Thyroid gland (tissue), 4 donors: ENCODE measurements around the gene TIMM10. TPM values are rescaled to one million over a fixed set of nuclear protein-coding genes. Genes with fewer than 3 reads are reported as not detected.

Source experiments
- DNase-seq, 2 donors: peaks; one replicate each; pipeline ENCODE4 v3.0.0-alpha.2; 2019
- H3K27ac ChIP-seq, 3 donors: fragments of 200-600 bp; sonication (generic); 1 replicate in 2 of 3; 2 replicates in 1 of 3; pipeline ENCODE4 v1.5.1; 2016 to 2019; ENCODE audit warnings: mild to moderate bottlenecking in 1 of 3, moderate library complexity in 1 of 3
- H3K27me3 ChIP-seq: fragments of 200-600 bp; sonication (generic); one replicate; pipeline ENCODE4 v1.5.1; 2019
- H3K36me3 ChIP-seq, 2 donors: fragments of 200-600 bp; sonication (generic); one replicate each; pipeline ENCODE4 v1.5.1; 2016 to 2019
- H3K4me1 ChIP-seq, 2 donors: fragments of 200-600 bp; sonication (generic); one replicate each; pipeline ENCODE4 v1.5.1; 2017 to 2019
- H3K4me3 ChIP-seq, 3 donors: fragments of 200-600 bp; sonication (generic); replicated peaks in 1 of 3; 1 replicate in 2 of 3; 2 replicates in 1 of 3; pipeline ENCODE4 v1.5.1; 2016; ENCODE audit warnings: mild to moderate bottlenecking in 1 of 3
- H3K9me3 ChIP-seq: fragments of 200-600 bp; sonication (generic); one replicate; pipeline ENCODE4 v1.5.1; 2017
- CTCF ChIP-seq, 6 experiments: fragments of 200-600 bp in 3 of 6; fragments of 450-650 bp in 3 of 6; sonication (generic) in 3 of 6; IDR thresholded peaks; one replicate each; pipeline ENCODE4 v1.5.1; 2016 to 2019; ENCODE audit warnings: antibody characterized with exemption in 6 of 6, mild to moderate bottlenecking in 2 of 6, inconsistent platforms in 1 of 6, moderate library complexity in 1 of 6
- POLR2A ChIP-seq, 2 donors: fragments of 450-650 bp; IDR thresholded peaks; one replicate each; pipeline ENCODE4 v1.6.1; 2017; ENCODE audit warnings: antibody characterized with exemption in 2 of 2, mild to moderate bottlenecking in 2 of 2, moderate library complexity in 1 of 2
- WGBS, 2 donors: methylation state at CpG; one replicate each; pipeline ENCODE4 v1.1.5; 2017; 5-methylcytosine and 5-hydroxymethylcytosine counted together
- intact Hi-C: fragments of 100-400 bp; cut with DNase I; formaldehyde crosslinking; loops from one replicate; pipeline ENCODE4 v1.15.1; 2023
- total RNA-seq, 4 donors: library from RNA; depleted of rRNA; stranded (reverse); fragments of >200 nt; gene quantifications; one replicate each; pipeline ENCODE4 v1.2.3, GENCODE V29; 2016

Gene TIMM10
- total RNA-seq, 4 donors from 2014 or later: 29.8 to 43.7 (median 37.4) TPM

DNA sequence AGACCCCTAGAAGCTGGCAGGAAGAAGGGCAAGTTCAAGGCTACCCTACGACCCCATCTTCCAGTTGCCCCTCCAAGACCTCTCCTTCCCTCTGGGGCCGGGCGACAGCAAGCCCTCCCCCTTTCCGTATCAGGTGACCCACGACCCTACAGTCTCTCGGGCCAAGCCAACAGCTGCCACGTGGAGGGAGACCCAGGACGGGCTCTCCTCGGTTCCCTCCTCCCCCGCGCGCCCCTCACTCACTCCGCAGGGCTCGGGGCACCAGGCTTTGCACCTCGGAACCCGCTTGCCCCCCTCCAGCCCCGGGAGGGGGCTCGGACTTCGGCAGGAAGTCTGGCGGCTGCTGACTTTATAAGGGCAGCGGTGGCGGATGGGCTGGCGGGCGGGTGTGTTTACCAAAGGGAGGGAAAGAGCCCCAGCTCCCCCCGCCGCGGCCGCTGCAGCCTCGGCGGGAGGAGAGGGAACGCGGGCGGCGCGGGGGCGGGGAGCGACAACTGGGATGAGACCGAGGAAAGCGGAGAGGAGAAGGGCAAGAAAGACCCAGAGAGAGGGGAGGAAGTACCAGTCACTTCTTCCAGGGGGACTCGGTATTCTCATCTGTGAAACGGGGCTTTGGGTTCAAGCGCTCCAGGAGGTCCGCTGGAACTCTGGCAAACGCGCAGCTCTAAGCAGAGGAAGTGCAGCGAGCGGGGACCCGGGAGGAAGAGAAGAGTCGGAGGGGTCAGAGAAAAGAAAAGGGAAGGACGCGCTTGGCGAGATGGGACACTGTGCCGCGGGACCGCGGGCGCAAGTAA lies 15.8 kb downstream of the TIMM10 start:
- H3K27ac ChIP-seq: peak overlapping the region; percentile 47 to 65 (median 60)
- intact Hi-C loops: no loop called here
- peak; percentile 63 to 74 for DNase-seq

DNA sequence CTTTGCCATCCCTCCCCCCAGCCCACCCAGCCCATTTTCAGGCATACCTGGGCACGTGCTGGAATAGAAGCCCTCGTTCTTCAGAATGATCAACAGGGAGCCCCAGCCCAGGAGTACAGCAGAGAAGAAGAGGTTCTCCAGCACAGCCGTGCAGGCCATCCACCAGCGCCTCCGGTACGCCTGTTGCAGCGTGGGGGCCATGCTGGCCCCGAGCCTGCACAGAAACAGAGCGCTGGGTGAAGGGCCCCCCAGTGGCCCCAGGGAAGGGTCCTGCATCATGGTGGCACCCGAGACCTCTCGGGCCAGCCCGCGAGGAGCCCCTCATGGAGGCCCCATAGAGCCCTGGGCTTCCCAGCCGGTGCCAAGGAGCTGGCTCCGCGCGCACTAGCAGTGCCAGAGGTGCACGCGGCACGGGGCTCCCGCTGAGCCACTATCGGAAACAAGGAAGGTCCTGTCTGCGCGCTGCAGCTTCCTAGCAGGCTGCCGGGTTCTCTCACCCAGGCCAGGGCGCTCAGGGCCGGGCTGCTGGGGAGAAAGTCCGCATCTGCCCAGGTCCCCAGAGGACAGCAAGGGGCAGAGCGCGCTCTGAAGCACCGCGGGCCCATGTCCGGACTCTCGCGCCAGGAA lies 16.5 kb downstream of the TIMM10 start:
- no peaks in the 10 kb centered on the region for H3K36me3 ChIP-seq
- H3K27ac ChIP-seq: peak overlapping the region; percentile 47 to 65 (median 60)
- H3K27me3 ChIP-seq: no peaks in the 10 kb centered on the region
- peak overlapping the region; percentile 65 to 98 (median 92) for H3K4me3 ChIP-seq
- TF ChIP-seq POLR2A (IDR thresholded peaks at IDR 0.05): no peak
- no peak for TF ChIP-seq CTCF (IDR thresholded peaks at IDR 0.05)
- intact Hi-C loops: no loop called here
- 24 to 30% methylated on average over 16 to 22 of the region's 35 CpGs for WGBS, 2 donors
- no peaks in the 10 kb centered on the region for H3K9me3 ChIP-seq
- peaks cover 9 to 11% of the 10 kb centered on the region in 2 donors for H3K4me1 ChIP-seq
- DNase-seq: peak; percentile 66 to 77

More for the DNA sequence above, 15.8 kb downstream of the TIMM10 start:
- H3K9me3 ChIP-seq: no peaks in the 10 kb centered on the region
- TF ChIP-seq CTCF (IDR thresholded peaks at IDR 0.05) (no peak), POLR2A (IDR thresholded peaks at IDR 0.05) (no peak)
- WGBS, 2 donors: 0 to 1% methylated on average over 42 to 53 of the region's 57 CpGs
- no peaks in the 10 kb centered on the region for H3K27me3 ChIP-seq
- H3K4me3 ChIP-seq: peak overlapping the region; percentile 65 to 98 (median 92)
- H3K36me3 ChIP-seq: no peaks in the 10 kb centered on the region
- H3K4me1 ChIP-seq: peaks cover 9 to 11% of the 10 kb centered on the region in 2 donors

- no peak for TF ChIP-seq CTCF (IDR thresholded peaks at IDR 0.05)
- TF ChIP-seq POLR2A (IDR thresholded peaks at IDR 0.05): no peak
- no peak overlapping the region for H3K4me3 ChIP-seq
- H3K36me3 ChIP-seq: no peaks in the 10 kb centered on the region
- H3K9me3 ChIP-seq: no peaks in the 10 kb centered on the region
- intact Hi-C loops: no loop called here
- no peaks in the 10 kb centered on the region for H3K27me3 ChIP-seq
- peak overlapping the region in 2 of 3 donors; percentile 28 to 65 for H3K27ac ChIP-seq
- DNase-seq: no peak
- H3K4me1 ChIP-seq: peaks cover 11 to 15% of the 10 kb centered on the region in 2 donors
- 45 to 56% methylated on average over 1 of the region's 1 CpG for WGBS, 2 donors
Measured at GRCh38 chr11:57513452-57513795, 17.1 kb downstream of the TIMM10 start.

GRCh38 chr11:57512646-57513451 lies 17.7 kb downstream of the TIMM10 start:
- no peaks in the 10 kb centered on the region for H3K36me3 ChIP-seq

More at GRCh38 chr11:57512646-57513451, 17.7 kb downstream of the TIMM10 start:
- H3K9me3 ChIP-seq: no peaks in the 10 kb centered on the region
- H3K4me1 ChIP-seq: peaks cover 11 to 20% of the 10 kb centered on the region in 2 donors
- 90 to 93% methylated on average over 12 of the region's 12 CpGs for WGBS, 2 donors
- no peaks in the 10 kb centered on the region for H3K27me3 ChIP-seq
- no peak for DNase-seq
- no peak overlapping the region for H3K4me3 ChIP-seq
- peak overlapping the region in 1 of 3 donors; percentile 28 for H3K27ac ChIP-seq
- intact Hi-C loops: no loop called here
- no peak for TF ChIP-seq CTCF (IDR thresholded peaks at IDR 0.05)
- no peak for TF ChIP-seq POLR2A (IDR thresholded peaks at IDR 0.05)
